ENCODE results near the gene DAZAP1. TPM values are rescaled to one million over a fixed set of nuclear protein-coding genes. Genes with fewer than 3 reads are reported as not detected.

DAZAP1 gene
- total and polyA plus RNA-seq, 2 of the 4 experiments (the other 2 are of a cell fraction), result 22.0 to 62.8 TPM

- Histone ChIP-seq H3K14ac (replicated peaks; ENCODE audit: low read depth, low read length) (no peak overlapping the region), H2BK20ac (ENCODE audit: low read depth, low read length) (no peak overlapping the region), H3K79me1 (ENCODE audit: low read depth in 1 of 2, low read length in 2 of 2) (no peaks in the 10 kb centered on the region), H3K4ac (ENCODE audit: low read depth, low read length) (no peak overlapping the region), H3K18ac (ENCODE audit: low read depth, low read length) (no peak overlapping the region), H2AK5ac (ENCODE audit: low read depth, low read length) (no peak overlapping the region), H3K4me1 (ENCODE audit: control insufficient read depth, insufficient read depth, low read length) (no peaks in the 10 kb centered on the region), H3K9me1 (ENCODE audit: insufficient read depth, low read length) (no peaks in the 10 kb centered on the region), H3K9me3 (ENCODE audit: control insufficient read depth, insufficient read depth, low read length) (no peaks in the 10 kb centered on the region), H3K56ac (ENCODE audit: extremely low read depth, insufficient read depth, low read length) (no peak overlapping the region), H3K23ac (ENCODE audit: low read depth, low read length) (no peak overlapping the region), H3K27me3 (ENCODE audit: control insufficient read depth, insufficient read depth, low read length) (no peaks in the 10 kb centered on the region), H3K27ac (ENCODE audit: insufficient read depth, low read length) (no peak overlapping the region), H4K5ac (ENCODE audit: low read depth, low read length) (no peak overlapping the region), H4K20me1 (ENCODE audit: insufficient read depth, low read length) (no peaks in the 10 kb centered on the region), H2AFZ (replicated peaks; ENCODE audit: low read length, poor library complexity) (peak overlapping the region; percentile 32), H4K8ac (ENCODE audit: low read depth in 2 of 2, low read length in 2 of 2) (no peak overlapping the region), H3K4me2 (ENCODE audit: low read depth, low read length) (no peak overlapping the region), H2BK120ac (ENCODE audit: low read depth, low read length) (no peak overlapping the region), H4K91ac (ENCODE audit: insufficient read depth, low read depth, low read length) (no peak overlapping the region), H3K9ac (ENCODE audit: low read depth, low read length) (no peak overlapping the region), H2AK9ac (replicated peaks; ENCODE audit: low read depth, low read length, poor library complexity) (peak overlapping the region; percentile 42), H2BK5ac (ENCODE audit: low read depth, low read length, poor library complexity, severe bottlenecking) (no peak overlapping the region), H3K36me3 (ENCODE audit: control insufficient read depth, insufficient read depth, low read length) (peaks cover 18% of the 10 kb centered on the region), H3K4me3 (ENCODE audit: insufficient read depth, low read depth, low read length) (no peak overlapping the region), H2BK15ac (ENCODE audit: low read depth, low read length) (no peak overlapping the region)
- ChIA-PET POLR2A (ENCODE audit: unreplicated experiment) (no interaction called here), CTCF (no interaction called here)
- dilution Hi-C loops (cut with HindIII; ENCODE audit: low sequenced_read_pairs, unreplicated experiment) (no loop called here), intact Hi-C loops (cut with micrococcal nuclease) (no loop called here), in situ Hi-C loops (cut with MboI; ENCODE audit: low sequenced_read_pairs) (no loop called here)
- no peak for ATAC-seq (ENCODE audit: low read depth)
- BruUV-seq (replicated peaks), result no TSS peak
- 68% methylated on average over 37 of the region's 43 CpGs; no CpG with 5 or more reads in 1 of the 2 experiments for WGBS, 2 experiments (ENCODE audit: extremely low coverage in 2 of 2, insufficient read length in 1 of 2)
- no peak for DNase-seq
- no peak for TF ChIP-seq FOS (IDR thresholded peaks at IDR 0.05; ENCODE audit: low read depth, low read length)
- TF ChIP-seq USF2 (IDR thresholded peaks at IDR 0.05; ENCODE audit: low read depth, low read length), result no peak
- TF ChIP-seq MAZ (IDR thresholded peaks at IDR 0.05; ENCODE audit: borderline replicate concordance, low read depth, low read length), result no peak
- TF ChIP-seq BHLHE40 (IDR thresholded peaks at IDR 0.05; ENCODE audit: low read depth, low read length), result no peak
- TF ChIP-seq MXI1 (IDR thresholded peaks at IDR 0.05; ENCODE audit: borderline replicate concordance, low read depth, low read length), result no peak
- no peak for TF ChIP-seq MAFK (IDR thresholded peaks at IDR 0.05; ENCODE audit: low read depth, low read length)
- TF ChIP-seq SMC3 (IDR thresholded peaks at IDR 0.05; ENCODE audit: low read depth, low read length), result no peak
- TF ChIP-seq NFE2L2 (IDR thresholded peaks at IDR 0.05; ENCODE audit: low read depth, low read length), result no peak
- TF ChIP-seq CHD1 (IDR thresholded peaks at IDR 0.05; ENCODE audit: low read depth, low read length), result no peak
- TF ChIP-seq RCOR1 (IDR thresholded peaks at IDR 0.05; ENCODE audit: insufficient replicate concordance, low read length), result no peak
- TF ChIP-seq RAD21 (IDR thresholded peaks at IDR 0.05; ENCODE audit: low read length), result no peak
- TF ChIP-seq CEBPB (IDR thresholded peaks at IDR 0.05; ENCODE audit: low read depth, low read length), result no peak
- TF ChIP-seq POLR2A (IDR thresholded peaks at IDR 0.05; ENCODE audit: low read depth, low read length), result no peak
- TF ChIP-seq ELK1 (IDR thresholded peaks at IDR 0.05; ENCODE audit: borderline replicate concordance, low read depth, low read length), result no peak
- no peak for TF ChIP-seq CTCF (conservative IDR thresholded peaks at IDR 0.05; ENCODE audit: low read depth, low read length)
These were observed 12.9 kb upstream of the DAZAP1 start for GRCh38 chr19:1394252-1395193.
